NCI-H1417 (cell line): ENCODE data around the gene DNAL4.

Source experiments
- DNase-seq, 3 experiments: peaks; one replicate each; lab custom pipeline; 2025; lab: John Stamatoyannopoulos, UW

DNAL4 gene, protein sequence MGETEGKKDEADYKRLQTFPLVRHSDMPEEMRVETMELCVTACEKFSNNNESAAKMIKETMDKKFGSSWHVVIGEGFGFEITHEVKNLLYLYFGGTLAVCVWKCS

DNA sequence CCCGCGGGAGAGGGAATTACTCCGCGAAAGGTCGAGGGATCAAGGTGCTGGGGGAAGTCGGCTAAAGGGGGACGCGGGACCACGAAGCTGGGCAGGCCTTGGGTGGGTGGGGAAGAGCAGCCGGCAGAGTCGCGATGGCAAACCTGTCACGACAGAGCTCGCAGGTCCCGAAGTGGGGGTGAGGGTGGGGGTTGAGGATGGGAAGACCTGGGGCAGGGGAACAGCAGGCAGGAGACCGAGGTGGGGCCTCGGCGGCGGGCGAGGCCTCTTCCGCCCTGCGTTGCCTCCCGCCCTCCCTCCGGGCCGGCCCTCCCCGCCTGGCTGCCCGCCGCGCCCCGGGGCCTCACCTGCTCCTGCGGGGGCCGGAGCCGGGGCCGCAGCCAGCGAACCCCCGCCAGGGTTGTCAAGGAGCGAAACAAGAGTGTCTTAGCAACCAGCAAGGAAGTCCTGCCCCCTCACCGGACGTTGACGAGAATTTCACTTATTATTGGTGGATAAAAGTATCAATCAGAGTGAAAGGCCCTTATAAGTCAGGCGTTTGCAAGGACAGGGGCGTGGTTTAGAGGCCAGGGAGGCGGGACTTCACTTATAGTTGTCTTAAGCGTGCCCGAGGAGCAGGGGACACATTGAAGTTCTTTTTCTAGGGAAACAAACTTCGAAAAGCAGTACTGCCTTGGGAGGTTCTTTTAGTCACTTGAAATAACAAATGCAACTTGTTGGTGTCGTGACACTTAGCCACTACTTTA, at the start of gene DNAL4:
TSS of gene DNAL4 (minus strand) at position 423 of the 746 bp plus-strand sequence. CDS start 11,412 bp downstream, outside the sequence.
- peak; percentile 90 to 97 (median 97) for DNase-seq

DNA sequence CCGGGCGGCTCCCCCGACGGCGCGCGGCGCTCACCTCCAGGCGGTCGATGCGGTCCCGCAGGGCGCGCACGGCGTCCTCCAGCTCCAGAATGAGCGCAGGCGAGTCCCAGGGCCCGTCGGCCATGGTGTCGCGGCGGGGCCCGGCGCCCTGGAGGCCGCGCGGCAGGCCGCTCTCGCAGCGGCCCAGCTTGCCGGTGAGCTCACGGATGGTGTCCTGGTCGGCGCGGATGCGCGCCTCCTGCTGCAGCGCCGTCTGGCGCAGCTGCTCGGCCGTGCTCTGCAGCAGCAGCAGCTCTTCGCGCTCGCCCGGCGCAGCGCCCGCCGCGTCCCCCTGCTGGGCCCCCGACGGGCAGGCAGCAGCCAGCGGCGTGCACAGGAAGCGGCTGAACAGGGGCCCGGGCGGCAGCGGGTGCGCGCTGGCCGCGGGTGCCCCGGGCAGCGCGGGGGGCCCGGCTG, 49.3 kb upstream of the DNAL4 start:
- DNase-seq: peak; percentile 34 to 73 (median 73)

DNA sequence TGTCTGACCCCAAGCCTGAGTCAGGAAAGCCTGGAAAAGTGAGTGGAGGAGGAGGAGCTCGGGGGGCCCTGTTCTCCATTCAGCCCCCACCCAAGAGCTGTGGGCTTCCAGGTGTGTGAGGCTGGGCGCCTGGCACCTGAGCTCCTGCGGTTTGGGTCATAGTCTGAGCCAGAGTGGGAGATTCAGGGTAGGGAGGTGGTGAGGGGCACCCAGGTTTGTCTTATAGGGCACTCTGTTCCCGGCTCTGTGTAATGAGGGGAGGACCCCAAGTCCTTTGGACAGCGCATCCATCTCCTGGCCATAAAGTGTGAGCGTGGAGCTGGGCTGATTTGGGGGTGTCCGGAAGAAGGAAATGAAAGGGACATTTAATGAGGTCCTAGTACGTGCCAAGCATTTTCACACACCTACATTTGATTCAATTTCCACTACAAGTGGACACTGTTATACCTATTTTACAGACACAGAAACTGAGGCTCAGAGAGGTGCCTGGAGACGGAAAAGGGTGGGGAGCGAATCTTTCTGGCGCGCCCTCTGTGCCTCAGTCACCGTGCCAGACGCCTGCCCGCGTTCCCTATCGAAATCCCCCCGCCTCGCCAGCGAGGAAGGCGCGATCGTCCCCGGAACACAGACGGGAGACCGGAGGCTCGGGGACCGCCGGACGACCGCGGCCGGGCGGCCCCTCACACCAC, 48.7 kb upstream of the DNAL4 start:
- DNase-seq: no peak

DNA sequence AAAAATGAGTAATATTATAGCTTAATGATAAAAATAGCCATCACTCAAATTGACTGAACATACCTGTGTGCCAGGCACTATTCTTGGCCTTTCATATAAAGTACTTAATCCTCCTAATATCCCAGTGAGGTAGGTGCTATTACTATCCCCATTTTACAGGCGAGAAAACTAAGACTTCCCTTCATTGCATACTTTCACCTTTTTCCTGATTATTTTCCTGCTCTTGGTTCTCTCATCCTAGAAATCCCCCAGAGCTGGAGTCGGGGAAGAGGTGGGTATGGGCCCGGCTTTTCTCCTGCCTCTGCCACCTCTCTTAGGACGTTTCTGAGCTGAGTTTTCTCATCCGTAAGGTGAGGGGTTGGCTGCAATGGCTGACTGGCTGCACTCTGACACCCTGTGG, 47.7 kb upstream of the DNAL4 start:
- no peak for DNase-seq

DNA sequence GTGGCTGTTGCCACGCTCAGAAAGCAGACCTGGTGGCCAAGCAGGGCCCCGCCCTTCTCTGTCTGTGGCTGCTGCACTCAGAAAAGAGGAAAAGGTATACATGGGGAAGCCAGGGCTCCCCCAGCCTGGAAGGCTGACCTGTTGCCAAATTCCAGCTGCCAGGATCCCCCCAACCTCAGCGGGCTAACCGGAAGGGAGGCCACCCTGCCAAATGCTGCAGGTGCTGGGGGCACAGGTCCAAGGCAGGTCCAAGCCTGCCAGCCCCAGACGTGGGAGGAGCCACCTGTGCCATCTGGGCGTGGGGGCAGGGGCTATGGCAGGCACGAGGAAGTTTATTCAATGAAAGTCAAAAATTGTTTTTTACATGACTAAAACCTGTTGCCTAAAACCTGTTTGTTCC, 47.3 kb upstream of the DNAL4 start:
- DNase-seq: peak in 2 of 3 experiments; percentile 22 to 31

DNA sequence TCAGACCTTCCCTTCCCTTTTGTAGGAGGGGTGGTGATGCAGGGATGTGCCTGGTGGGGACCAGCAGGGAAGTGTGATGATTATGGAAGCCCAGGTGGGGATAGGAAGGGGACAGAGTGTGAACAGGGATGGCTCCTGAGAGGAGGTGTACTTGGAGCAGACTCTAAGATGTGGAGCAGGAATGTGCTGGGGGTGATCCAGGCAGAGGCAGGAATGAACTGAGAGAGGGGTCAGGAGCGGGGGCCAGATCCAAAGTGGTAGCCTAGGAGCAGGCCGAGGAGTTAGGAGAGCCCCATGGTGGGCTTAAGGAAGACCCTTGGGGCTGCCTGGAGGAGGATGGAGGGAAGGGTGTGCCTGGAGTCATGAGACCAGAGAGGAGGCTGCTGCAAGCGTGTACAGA, 46.2 kb upstream of the DNAL4 start:
- DNase-seq: no peak

DNA sequence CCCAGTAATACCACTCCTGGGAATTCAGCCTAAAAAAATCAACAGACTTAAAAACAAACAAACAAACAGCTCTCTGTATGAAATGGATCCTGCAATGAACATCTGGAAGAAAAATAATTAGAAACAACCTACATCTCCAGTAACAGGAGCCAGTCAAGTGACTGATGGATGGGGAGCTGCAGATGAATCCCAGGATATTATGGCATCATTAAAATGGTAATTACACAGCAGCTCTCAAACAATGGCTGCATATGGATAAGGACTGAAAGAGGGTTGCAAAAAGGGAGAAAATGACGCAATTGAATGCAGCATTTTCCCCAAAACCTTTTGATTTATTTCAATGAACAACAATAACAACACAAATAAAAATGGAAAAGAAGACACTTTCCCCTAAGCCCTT, 45.7 kb upstream of the DNAL4 start:
- DNase-seq: peak in 1 of 3 experiments; percentile 31

DNA sequence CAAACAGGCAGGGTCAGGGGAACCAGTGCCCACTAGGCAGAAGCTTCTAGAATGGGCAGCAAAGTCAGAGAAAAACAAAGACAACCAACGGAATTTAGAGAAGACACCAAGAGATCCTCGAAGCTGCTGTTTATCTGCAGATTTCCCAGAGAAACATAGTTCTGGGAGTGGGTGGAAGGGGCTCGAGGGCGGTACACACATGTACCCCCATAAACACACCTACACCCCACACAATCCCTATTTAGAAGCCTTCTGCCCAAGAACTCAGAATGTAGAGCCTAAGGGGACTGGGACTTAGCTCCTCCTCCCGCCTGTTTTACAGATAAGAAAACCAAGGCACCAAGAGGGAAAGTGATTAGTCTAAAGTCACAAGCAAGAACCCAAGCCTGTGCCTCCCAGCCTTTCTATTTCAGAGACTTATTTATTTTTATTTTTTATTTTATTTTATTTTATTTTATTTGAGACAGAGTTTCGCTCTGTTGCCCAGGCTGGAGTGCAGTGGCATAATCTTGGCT, 43.5 kb upstream of the DNAL4 start:
- DNase-seq: no peak

DNA sequence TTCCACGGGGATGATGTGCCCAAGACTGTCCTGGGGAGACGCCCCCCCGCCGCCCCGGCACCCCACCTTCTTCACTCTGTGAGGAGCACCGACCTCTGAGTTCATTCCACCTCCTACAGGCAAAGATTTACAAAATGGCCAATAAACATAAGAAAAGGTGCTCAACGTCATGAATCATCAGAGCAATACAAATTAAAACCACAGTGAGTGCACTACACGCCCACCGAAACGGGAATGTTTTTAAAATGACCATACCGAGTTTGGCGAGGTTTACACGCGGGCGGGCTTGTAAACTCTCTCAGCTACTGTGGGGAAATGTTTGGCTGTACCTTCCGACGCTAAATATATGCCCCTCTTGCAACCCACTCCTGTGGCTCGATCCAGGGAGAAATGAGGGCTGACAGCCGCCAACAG, 42.0 kb upstream of the DNAL4 start:
- DNase-seq: no peak

DNA sequence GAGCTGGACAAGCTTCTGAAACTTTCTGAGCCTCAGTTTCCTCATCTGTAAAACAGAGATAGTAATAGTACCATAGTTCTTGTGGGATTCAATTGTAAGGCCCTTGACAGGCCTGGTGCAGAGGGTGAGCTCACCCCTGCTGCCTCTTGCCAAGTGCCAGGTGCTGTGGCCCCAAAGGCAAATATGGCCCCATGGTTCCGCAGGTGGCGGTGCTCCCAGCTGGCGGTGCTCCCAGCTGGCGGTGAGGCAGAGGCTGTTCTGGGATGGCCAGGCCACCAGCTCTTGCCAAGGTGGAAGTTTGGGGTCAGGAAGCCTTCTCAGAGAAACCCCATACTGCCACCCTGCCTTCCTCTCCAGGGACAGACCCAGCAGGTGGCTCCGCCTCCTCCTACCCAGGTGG, 41.0 kb upstream of the DNAL4 start:
- no peak for DNase-seq

DNA sequence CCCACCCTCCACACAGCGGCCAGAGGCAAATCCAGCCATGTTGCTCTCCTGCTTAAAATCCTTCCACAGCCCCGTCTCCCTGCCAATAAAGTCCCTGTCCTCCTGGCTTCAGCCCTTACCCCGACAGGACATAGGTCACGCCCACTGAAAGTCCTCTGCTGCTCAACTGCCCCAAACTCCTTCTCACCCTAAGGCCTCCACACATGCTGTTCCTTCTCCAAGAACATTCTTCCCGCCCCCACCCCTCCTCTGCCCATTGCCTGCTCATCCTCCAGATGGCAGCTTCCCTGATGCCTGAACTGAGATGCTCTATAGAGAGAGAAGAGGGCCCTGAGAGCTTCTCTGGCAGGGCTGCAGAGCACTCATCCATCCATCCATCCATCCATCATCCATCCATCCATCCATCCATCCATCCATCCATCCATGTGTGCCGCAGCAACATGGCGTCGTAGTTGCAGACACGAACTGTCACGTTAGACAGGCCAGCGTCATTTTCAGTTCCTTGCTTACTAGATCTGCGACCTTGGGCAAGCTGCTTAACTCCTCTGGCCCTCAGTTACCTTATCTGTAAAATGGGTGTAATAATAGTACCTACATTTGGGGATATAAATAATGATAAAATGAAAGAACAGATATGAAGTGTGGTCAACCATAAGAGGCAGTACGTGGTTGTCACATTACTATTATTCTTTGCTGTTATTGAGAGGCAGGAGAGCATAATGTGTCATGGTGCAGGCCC, 40.4 kb upstream of the DNAL4 start:
- no peak for DNase-seq

DNA sequence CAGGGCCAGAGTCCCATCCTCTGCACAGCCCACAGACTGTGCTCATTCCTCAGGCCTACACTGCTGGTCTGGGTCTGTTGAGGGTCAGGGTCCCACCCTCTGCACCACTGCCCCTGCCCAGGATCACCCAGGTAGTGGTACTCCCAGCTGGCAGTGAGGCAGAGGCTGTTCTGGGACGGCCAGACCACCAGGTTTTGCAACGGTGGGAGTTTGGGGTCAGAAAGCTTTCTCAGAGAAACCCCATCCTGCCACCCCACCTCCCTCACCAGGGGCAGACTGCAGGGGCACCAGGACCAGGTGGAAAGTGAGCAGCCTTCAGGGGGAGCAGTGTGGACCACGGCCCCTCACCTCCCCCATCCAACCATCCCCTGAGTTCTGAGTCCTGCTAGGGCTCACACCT, 39.1 kb upstream of the DNAL4 start:
- DNase-seq: no peak

DNA sequence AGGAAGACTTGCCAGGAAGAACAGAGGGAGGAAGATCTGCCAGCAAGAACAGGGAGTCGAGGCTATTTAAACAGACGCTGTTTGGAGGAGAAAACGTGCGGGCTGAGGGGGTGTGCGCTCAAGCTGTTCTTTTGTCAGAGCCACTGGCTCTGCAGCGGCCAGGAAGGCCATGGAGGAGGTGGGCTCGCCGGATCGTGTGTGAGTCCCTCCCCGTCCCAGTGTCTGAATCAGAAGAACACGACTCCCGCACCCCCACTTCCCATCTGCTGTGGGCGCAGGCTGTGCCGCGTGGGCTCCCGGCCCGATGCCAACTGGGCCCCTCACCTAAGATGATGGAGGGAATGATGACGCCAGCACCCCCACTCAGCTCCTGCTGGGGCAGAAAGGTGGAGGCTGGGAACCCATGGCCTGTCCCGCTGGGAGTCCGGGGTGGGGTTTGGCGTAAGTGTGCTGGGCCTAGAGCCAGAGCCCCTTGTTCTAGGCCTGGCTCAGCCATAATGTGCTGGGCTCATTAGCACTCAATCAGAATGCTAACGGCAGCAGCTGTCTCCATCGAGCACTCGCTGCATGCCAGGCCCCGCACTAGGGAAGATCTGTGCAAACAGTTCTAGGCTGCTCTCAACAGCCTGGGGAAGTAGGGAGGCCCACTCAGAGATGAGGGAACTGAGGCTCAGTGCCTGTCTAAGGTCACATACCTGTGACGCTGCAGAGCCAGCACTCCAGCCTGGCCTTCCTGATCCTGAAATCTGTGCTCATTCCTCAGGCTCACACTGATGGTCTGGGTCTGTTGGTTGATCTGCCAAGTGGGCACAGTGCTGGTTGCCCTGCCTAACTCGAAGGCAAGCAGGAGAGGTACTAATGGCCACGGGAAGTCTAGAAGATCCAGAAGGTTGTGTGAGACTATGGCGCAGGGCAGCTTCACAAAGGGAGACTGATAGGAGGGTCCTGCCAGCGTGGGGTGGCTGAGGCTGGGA, 38.3 kb upstream of the DNAL4 start:
- no peak for DNase-seq

DNA sequence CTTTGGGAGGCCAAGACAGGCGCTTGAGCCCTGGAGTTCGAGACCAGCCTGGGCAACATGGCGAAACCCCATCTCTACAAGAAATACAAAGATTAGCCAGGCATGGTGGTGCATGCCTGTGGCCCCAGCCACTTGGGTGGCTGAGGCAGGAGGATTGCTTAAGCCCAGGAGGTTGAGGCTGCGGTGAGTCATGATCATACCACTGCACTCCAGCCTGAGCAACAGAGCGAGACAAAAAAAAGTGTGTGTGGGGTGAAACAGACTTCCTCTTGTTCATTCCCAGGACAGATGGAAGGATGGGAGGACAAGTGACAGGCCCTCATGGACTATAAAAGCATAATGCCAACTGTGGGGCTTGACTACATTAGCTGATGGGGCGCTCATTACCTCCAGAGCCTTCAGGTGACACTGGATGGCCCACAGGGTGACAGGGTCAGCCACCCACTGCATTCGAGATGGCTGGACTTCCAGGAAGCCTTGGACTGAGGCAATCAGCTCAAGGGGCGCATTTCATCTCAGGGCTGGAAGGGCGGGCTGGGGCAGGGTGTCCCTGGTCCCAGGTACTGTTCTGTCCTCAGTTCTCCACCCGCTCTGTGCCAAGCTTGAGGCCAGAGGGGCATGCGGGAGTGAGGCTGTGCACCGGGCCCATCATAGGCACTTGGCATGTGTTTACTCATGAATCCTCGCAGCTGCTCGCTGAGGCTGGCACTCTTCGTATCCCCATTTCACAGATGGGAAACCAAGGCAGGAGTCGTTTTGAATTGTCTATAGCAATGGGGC, 37.4 kb upstream of the DNAL4 start:
- DNase-seq: no peak

DNA sequence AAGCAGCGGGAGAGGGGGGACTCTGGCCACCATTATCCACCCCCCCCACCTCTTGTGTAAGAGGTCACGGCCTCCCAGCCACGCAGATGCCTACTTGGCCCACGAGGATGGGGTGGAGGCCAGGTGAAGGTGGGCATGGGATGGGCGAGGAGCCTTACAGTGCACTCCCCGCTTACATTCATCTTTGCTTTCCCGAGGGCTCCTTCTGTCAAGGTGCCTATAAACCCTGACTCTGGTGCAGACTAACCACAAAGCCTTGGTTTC, 36.8 kb upstream of the DNAL4 start:
- no peak for DNase-seq

DNA sequence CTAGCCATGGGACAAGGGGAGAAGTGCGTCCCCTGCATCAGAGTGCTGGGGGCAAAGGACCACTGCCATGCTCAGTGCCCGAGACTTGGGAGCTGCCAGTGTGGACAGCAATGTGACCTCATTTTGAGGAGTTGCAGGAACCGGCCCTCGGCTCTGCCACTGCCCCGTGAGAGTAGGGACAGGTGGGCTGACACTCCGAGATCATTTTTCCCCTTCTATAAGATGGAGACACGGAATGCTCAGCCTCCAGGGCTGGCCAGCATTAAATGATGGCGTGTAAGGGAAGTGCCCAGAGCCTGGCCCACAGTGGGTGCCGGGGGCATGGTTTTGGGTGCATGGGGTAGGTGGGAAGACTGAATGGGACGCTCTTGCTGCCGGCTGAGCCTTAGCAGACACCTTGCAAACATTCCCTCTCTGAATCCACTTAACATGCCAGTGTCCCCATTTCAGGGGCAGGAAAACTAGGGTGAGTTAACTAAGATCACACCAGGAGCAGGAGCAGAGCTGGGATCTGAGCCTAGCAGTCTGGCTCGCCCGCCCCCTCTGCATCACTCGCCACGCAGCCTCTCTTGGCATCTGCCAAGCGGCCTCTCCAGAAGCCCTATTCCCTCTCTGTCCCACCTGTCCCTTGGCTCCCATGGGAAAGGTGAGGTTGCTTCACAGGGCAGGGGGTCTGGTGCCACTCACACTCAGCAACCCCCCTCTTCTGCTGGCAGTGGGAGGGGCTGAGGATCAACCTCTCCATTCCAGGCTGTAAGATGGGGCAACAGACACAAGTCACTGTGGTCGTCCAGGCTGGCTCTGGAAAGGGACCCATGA, 36.3 kb upstream of the DNAL4 start:
- DNase-seq: no peak

DNA sequence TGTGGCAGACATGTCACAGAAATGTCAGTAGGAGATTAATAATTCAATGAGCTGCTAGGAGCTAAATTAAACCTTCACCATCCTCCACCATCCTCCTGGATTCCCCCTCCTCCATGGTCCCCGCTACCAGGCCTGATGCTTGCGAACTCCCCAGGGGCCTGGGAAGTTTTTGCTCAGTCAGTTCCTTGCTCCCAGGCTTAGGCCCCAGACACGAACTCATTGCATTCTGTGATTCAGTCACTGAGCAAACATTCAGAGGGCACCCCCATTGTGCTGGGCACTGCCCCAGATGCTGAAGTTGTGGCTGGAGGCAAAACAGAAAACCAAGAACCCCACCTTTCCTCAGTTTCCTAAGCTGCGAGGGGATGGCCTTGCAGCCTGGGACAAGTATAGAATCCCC, 35.5 kb upstream of the DNAL4 start:
- no peak for DNase-seq

DNA sequence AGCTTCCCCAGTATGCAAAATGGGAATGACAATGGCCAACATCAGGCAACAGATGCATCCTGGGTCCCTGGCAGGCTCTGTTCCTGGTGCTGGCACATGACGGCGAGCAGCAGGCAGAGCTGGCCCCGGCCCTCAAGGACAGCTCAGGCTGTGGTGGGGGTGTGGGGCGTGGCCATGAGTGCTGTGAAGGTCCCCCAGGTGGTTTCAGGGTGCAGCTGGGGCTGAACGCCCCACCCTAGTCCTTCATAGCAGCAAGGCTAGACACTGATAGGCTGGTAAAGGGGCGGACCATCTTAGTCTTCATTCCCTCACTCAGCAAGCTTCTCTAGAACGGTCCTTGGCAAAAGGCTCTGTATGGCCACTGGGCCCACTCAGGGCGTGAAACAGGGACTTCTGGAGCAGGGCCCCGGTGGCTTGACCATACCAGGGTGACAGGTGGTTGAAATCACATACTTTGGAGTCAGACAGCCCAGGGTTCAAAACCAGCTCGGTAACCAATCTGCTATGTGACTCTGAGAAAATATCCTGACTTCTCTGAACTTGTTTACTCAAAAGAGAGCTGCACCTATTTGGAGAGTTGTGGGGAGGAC, 34.8 kb upstream of the DNAL4 start:
- no peak for DNase-seq

DNA sequence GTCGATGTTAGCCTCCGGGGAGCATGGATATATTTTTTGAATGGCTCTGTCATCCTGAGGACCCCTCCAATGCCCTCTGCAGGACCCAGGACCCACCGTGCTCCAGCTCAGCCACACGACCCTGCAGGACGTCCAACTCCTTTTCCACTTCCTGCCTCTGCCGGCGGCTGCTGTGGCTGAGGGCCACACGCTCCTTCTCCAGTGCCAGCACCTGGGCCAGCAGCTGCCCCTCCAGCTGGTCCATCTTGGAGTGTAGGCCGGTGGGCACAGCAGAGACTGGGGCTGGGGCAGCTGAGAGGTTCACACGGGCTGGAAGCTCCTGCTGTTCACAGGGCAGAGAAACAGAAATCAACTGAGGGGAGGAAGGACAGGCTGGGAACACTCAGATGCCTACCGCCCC, 34.2 kb upstream of the DNAL4 start:
- no peak for DNase-seq
